ENCODE measurements around the gene AP1M1.

AP1M1 gene

DNA sequence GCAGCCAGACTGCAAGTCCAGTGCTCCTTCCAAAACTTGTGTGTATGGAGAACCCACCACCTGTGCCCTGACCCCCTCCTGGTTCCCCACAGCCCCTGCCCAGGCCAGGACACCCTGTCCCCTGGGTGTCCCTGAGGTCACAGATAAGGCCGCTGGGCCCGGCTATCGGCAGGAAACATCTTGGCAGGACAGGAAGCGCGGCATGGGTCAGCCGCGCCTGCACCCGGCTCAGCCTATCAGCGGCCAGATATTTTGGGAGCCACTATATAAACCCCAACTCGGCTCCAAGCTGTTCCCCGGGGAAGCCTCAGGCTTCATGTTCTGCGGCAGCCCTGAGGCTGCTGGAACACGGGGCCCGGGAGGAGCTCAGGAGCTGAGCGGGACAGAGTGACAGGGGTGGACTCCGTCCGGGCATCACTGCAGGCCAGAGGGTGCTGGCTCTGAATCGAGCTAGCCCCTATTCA is 60.8 kb downstream of the AP1M1 start:
- FAIRE-seq = no peak
- DNase-seq (ENCODE audit: insufficient read length) = no peak
- no peak for TF ChIP-seq POLR2A (IDR thresholded peaks at IDR 0.05; ENCODE audit: low read depth, low read length)

DNA sequence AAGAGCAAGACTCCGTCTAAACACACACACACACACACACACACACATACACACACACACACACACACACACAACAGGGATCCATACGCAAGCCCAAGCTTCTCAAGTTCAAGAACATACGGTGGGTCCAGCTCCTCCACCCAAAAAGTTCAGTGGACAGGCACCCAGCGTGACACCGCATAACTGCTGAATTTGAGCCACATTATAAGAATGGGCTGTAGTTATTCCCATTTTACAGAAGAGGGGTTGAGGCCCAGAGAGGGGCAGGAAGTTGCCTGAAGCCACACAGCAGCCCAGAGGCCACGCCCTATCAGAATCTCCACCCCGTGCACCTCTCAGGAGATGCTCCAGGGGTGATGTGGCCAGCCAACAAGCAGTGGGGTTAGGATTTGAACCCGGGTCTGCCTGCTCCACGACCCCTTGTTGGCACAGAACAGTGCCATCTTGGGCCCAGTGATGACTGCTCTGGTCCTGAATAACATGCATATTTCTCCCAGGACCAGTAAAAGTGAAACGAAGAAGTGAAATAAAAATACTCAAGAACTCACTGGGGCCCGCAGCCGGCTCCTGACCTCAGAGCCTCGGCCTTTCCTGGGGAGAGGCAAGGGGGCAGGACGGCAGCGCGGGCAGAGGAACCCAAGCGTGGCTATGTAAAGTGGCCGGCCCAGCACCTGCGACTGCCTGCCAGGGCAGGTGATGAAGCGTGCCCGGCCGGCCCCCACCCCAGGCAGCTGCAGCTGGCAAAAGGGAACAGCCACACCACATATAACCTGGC is 61.9 kb downstream of the AP1M1 start:
- FAIRE-seq (peak; percentile 73), DNase-seq (ENCODE audit: insufficient read length) (peak; percentile 56)
- no peak for TF ChIP-seq TAF1 (IDR thresholded peaks at IDR 0.05; ENCODE audit: borderline replicate concordance, low read depth, low read length)
- TF ChIP-seq POLR2AphosphoS5 (IDR thresholded peaks at IDR 0.05; ENCODE audit: low read depth, low read length) = no peak
- no peak for TF ChIP-seq POLR2A (IDR thresholded peaks at IDR 0.05; ENCODE audit: low read depth, low read length)

DNA sequence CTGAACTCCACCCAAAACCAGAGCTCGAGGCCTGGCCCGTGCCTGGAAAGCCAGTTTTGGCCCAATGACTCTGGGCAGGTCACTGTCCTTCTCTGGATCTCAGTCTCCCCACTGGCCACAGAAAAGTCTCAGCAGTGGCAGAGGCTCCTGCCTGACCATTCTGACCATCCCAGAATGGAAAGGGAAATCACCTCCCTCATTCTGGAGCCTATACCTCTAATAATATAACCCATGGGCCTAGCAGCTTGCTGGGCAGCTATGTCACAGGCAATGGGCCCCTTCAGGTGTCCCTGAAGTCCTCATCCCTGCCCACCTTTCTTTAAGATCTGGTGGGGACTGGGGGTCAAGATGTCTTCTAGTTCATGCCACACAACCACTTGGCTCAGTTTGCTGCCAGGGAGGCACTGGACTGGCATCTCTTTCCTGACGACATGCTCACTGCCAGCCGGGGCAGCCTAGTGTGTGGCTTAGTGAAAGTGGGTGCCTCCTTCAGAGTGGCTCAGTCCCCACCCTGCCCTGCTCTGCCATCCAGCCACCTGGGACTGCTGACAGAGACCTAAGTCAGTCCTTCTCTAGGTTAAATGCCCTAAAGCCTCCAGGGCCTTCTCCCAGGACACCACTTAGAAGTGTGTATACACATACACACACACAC is 62.6 kb downstream of the AP1M1 start:
- FAIRE-seq = peak; percentile 30
- TF ChIP-seq POLR2A (IDR thresholded peaks at IDR 0.05; ENCODE audit: low read depth, low read length) = no peak
- no peak for TF ChIP-seq POLR2AphosphoS5 (IDR thresholded peaks at IDR 0.05; ENCODE audit: low read depth, low read length)
- no peak for TF ChIP-seq TAF1 (IDR thresholded peaks at IDR 0.05; ENCODE audit: borderline replicate concordance, low read depth, low read length)

GRCh38 chr19:16260812-16261161 is 63.1 kb downstream of the AP1M1 start:
- DNase-seq (ENCODE audit: insufficient read length) (no peak), FAIRE-seq (no peak)
- no peak for TF ChIP-seq TAF1 (IDR thresholded peaks at IDR 0.05; ENCODE audit: borderline replicate concordance, low read depth, low read length)
- TF ChIP-seq POLR2A (IDR thresholded peaks at IDR 0.05; ENCODE audit: low read depth, low read length) = no peak
- TF ChIP-seq POLR2AphosphoS5 (IDR thresholded peaks at IDR 0.05; ENCODE audit: low read depth, low read length) = no peak

More for the DNA sequence above, 62.6 kb downstream of the AP1M1 start:
- no peak for DNase-seq (ENCODE audit: insufficient read length)

DNA sequence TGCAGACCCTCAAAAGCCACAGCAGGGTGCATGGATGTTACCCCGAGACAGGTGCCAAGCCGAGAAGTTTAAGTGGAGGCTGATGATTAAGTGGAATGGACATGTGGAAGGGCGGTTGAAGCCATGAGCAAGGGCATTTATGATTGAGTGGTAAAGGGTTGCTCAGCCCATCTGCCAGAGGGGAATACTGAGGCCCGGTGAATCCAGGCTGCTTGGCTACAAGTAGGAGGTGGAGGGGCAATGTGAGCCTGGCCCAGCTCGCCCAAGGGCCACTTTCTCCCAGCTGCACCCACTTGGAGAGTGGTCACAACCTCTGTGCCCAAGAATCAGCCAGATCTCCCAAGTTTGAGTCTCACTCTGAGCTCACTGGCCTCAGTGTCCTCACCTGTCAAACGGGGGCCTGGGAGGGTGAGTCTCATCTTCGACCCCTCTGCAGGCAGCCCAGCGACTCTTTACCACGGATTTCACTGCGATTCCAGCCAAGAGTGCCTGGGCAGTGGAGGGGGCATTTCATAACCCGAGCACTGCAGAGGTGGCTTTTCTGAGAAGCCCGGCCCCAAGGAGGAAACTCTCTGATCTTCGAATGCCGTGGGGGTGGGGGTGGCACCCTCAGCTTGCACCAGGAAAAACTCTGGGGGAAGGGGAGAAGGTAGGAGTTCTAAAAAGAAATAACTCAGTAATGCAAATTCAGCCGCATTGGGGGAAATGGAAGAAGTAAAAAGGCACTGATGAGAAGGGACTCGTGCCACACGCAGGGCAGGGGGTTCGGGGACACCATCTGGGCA is 64.1 kb downstream of the AP1M1 start:
- TF ChIP-seq POLR2A (IDR thresholded peaks at IDR 0.05; ENCODE audit: low read depth, low read length) (no peak), POLR2AphosphoS5 (IDR thresholded peaks at IDR 0.05; ENCODE audit: low read depth, low read length) (no peak), TAF1 (IDR thresholded peaks at IDR 0.05; ENCODE audit: borderline replicate concordance, low read depth, low read length) (no peak)
- no peak for FAIRE-seq

DNA sequence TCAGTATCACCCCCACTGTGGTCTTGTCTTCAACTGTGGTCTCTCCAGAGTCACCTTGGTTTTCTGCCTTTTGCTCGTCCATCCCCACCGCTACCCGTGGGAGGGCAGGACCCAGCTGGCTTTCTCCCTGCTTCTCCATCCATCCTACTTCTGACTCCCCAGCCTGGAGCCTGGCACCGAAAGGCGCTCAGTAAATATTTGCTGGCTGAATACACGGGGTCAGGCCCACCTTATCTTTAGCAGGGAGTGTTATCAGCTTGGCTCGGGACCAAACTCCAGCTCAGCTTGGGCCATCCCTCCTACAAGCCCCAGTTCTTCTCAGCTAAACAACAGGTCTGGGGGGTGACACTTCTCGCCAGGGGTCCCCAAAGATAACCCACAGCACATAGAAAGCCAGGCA is 64.9 kb downstream of the AP1M1 start:
- FAIRE-seq = no peak
- no peak for TF ChIP-seq TAF1 (IDR thresholded peaks at IDR 0.05; ENCODE audit: borderline replicate concordance, low read depth, low read length)
- no peak for TF ChIP-seq POLR2A (IDR thresholded peaks at IDR 0.05; ENCODE audit: low read depth, low read length)
- no peak for TF ChIP-seq POLR2AphosphoS5 (IDR thresholded peaks at IDR 0.05; ENCODE audit: low read depth, low read length)
- no peak for DNase-seq (ENCODE audit: insufficient read length)

More for the DNA sequence above, 64.1 kb downstream of the AP1M1 start:
- DNase-seq (ENCODE audit: insufficient read length) = no peak

GRCh38 chr19:16263141-16263761 is 65.5 kb downstream of the AP1M1 start:
- TF ChIP-seq POLR2AphosphoS5 (IDR thresholded peaks at IDR 0.05; ENCODE audit: low read depth, low read length) (no peak), TAF1 (IDR thresholded peaks at IDR 0.05; ENCODE audit: borderline replicate concordance, low read depth, low read length) (no peak), POLR2A (IDR thresholded peaks at IDR 0.05; ENCODE audit: low read depth, low read length) (no peak)
- DNase-seq (ENCODE audit: insufficient read length) (no peak), FAIRE-seq (no peak)

- no peak for DNase-seq (ENCODE audit: insufficient read length)
- no peak for TF ChIP-seq POLR2A (IDR thresholded peaks at IDR 0.05; ENCODE audit: low read depth, low read length)
- no peak for TF ChIP-seq POLR2AphosphoS5 (IDR thresholded peaks at IDR 0.05; ENCODE audit: low read depth, low read length)
- no peak for TF ChIP-seq TAF1 (IDR thresholded peaks at IDR 0.05; ENCODE audit: borderline replicate concordance, low read depth, low read length)
- FAIRE-seq = no peak
Measured at GRCh38 chr19:16265205-16265604, 67.5 kb downstream of the AP1M1 start.

DNA sequence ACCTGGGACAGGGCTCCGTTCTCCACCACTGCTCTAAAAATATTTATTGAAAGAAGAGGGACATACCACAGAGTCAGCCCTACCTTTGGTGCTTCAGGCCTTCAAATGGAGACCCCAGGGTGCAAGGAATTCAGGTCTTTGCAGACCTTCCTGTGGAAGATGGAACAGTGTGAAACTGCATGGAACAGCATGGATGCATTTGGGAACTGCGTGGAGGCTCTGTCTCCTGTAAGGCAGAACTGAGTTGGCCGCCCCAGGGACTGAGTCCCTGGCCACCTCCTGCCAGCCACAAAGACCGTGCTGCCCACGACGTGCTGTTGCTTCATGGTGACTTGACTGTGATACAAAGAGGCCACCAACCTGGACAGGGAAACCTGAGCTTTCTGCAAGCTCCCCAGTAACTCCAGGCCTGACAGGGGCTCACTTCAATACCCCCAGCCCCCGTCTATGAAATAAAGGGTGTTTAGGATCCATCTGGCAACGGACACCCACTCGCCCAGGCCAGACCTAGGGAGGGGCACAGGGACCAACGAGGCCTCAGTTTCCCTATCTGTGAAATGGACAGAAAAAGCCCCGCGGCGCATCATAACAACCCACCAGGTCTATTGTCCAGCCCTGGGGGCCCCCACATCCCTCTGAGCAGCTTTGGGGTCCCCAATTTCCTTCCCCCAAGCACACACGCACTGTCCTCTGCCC is 68.3 kb downstream of the AP1M1 start:
- FAIRE-seq = no peak
- TF ChIP-seq TAF1 (IDR thresholded peaks at IDR 0.05; ENCODE audit: borderline replicate concordance, low read depth, low read length) = no peak
- TF ChIP-seq POLR2A (IDR thresholded peaks at IDR 0.05; ENCODE audit: low read depth, low read length) = no peak
- no peak for TF ChIP-seq POLR2AphosphoS5 (IDR thresholded peaks at IDR 0.05; ENCODE audit: low read depth, low read length)
- DNase-seq (ENCODE audit: insufficient read length) = no peak

- TF ChIP-seq POLR2A (IDR thresholded peaks at IDR 0.05; ENCODE audit: low read depth, low read length) (no peak), TAF1 (IDR thresholded peaks at IDR 0.05; ENCODE audit: borderline replicate concordance, low read depth, low read length) (no peak), POLR2AphosphoS5 (IDR thresholded peaks at IDR 0.05; ENCODE audit: low read depth, low read length) (no peak)
- no peak for FAIRE-seq
- DNase-seq (ENCODE audit: insufficient read length) = no peak
Measured at GRCh38 chr19:16266586-16266942, 68.9 kb downstream of the AP1M1 start.

Data from GM12892 (cell line).